Measurements from ENCODE around the gene BGN. TPM values are rescaled to one million over a fixed set of nuclear protein-coding genes. Genes with fewer than 3 reads are reported as not detected.
A peak's percentile ranks its signal among the peaks of the same experiment; 100 is the strongest.

The BGN gene
- total and polyA plus RNA-seq, 4 experiments from 2014 or later: not detected

- CTCF ChIA-PET (ENCODE audit: partially characterized antibody): interaction anchor here (1.6 kb wide), 1 partner anchor 10 kb away, joined by 4 read pairs; no protein-coding TSS in a partner anchor
- H3K36me3 ChIP-seq (ENCODE audit: insufficient read depth, low read length): no peaks in the 10 kb centered on the region
- H3K27ac Mint-ChIP-seq: no peak overlapping the region
Observed at GRCh38 chrX:153530411-153531129, 35.8 kb downstream of the BGN start.

GRCh38 chrX:153533091-153533490 lies 38.3 kb downstream of the BGN start:
- no peaks in the 10 kb centered on the region for H3K9me3 ChIP-seq (ENCODE audit: control insufficient read depth in 1 of 2, low read length in 2 of 2)
- Mint-ChIP-seq H3K27ac (no peak overlapping the region), H3K9me3 (peaks cover 0 to 2% (median 0%) of the 10 kb centered on the region in 8 donors), H3K36me3 (no peaks in the 10 kb centered on the region), H3K4me3 (no peak overlapping the region), H3K27me3 (no peaks in the 10 kb centered on the region), H3K4me1 (no peaks in the 10 kb centered on the region)
- POLR2A ChIA-PET (ENCODE audit: partially characterized antibody): no interaction called here
- no peak overlapping the region for H3K27ac ChIP-seq (ENCODE audit: low read depth, low read length)
- no peak for DNase-seq
- no peaks in the 10 kb centered on the region for H3K4me1 ChIP-seq (ENCODE audit: insufficient read depth, low read length)
- CTCF ChIA-PET (ENCODE audit: partially characterized antibody): no interaction called here
- H3K36me3 ChIP-seq (ENCODE audit: insufficient read depth, low read length): no peaks in the 10 kb centered on the region
- H3K27me3 ChIP-seq (ENCODE audit: insufficient read depth, low read length): no peaks in the 10 kb centered on the region
- intact Hi-C loops (cut with micrococcal nuclease): no loop called here
- no peak overlapping the region for H3K4me3 ChIP-seq (ENCODE audit: low read length in 2 of 2)

More at GRCh38 chrX:153530411-153531129, 35.8 kb downstream of the BGN start:
- no peaks in the 10 kb centered on the region for H3K36me3 Mint-ChIP-seq
- no peak for DNase-seq
- no peak overlapping the region for H3K4me3 Mint-ChIP-seq
- H3K4me1 ChIP-seq (ENCODE audit: insufficient read depth, low read length): no peaks in the 10 kb centered on the region
- intact Hi-C loops (cut with micrococcal nuclease): no loop called here
- no peaks in the 10 kb centered on the region for H3K9me3 ChIP-seq (ENCODE audit: control insufficient read depth in 1 of 2, low read length in 2 of 2)
- no peak overlapping the region for H3K27ac ChIP-seq (ENCODE audit: low read depth, low read length)
- no peak overlapping the region for H3K4me3 ChIP-seq (ENCODE audit: low read length in 2 of 2)
- POLR2A ChIA-PET (ENCODE audit: partially characterized antibody): no interaction called here
- H3K27me3 ChIP-seq (ENCODE audit: insufficient read depth, low read length): no peaks in the 10 kb centered on the region
- H3K27me3 Mint-ChIP-seq: no peaks in the 10 kb centered on the region
- no peaks in the 10 kb centered on the region for H3K4me1 Mint-ChIP-seq
- H3K9me3 Mint-ChIP-seq: peaks cover 0 to 5% (median 0%) of the 10 kb centered on the region in 8 donors

DNA sequence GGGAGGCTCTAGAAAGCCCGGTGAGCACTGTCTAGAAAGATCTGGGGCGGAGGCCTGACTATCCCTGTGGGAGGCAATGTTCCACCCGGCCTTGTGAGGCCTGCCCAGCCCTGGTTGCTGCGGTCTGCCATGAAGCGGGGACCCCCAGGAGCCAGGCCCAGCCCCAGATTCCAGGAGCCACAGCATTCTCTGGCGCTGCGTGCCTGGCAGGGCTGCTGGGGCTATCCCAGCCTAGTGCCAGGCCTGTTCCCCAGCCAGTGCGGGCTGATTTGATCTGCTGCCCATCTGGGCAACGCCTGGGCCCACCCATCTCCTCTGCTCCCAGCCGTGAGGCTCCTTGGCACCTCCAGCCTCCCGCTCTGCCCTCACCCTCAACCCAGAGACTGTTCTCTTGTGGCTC lies 42.3 kb downstream of the BGN start:
- Histone ChIP-seq H3K27ac (ENCODE audit: low read depth, low read length) (no peak overlapping the region), H3K9me3 (ENCODE audit: control insufficient read depth in 1 of 2, low read length in 2 of 2) (no peaks in the 10 kb centered on the region), H3K4me3 (ENCODE audit: low read length in 2 of 2) (no peak overlapping the region), H3K36me3 (ENCODE audit: insufficient read depth, low read length) (no peaks in the 10 kb centered on the region), H3K27me3 (ENCODE audit: insufficient read depth, low read length) (no peaks in the 10 kb centered on the region), H3K4me1 (ENCODE audit: insufficient read depth, low read length) (no peaks in the 10 kb centered on the region)
- DNase-seq: no peak
- ChIA-PET POLR2A (ENCODE audit: partially characterized antibody) (no interaction called here), CTCF (ENCODE audit: partially characterized antibody) (interaction anchor here (2.0 kb wide), 1 partner anchor 130 kb away, joined by 7 read pairs; no protein-coding TSS in a partner anchor)
- Mint-ChIP-seq H3K27ac (no peak overlapping the region), H3K4me3 (no peak overlapping the region), H3K27me3 (no peaks in the 10 kb centered on the region), H3K4me1 (no peaks in the 10 kb centered on the region), H3K9me3 (peaks cover 0 to 2% (median 0%) of the 10 kb centered on the region in 8 donors), H3K36me3 (no peaks in the 10 kb centered on the region)
- intact Hi-C loops (cut with micrococcal nuclease): no loop called here

DNA sequence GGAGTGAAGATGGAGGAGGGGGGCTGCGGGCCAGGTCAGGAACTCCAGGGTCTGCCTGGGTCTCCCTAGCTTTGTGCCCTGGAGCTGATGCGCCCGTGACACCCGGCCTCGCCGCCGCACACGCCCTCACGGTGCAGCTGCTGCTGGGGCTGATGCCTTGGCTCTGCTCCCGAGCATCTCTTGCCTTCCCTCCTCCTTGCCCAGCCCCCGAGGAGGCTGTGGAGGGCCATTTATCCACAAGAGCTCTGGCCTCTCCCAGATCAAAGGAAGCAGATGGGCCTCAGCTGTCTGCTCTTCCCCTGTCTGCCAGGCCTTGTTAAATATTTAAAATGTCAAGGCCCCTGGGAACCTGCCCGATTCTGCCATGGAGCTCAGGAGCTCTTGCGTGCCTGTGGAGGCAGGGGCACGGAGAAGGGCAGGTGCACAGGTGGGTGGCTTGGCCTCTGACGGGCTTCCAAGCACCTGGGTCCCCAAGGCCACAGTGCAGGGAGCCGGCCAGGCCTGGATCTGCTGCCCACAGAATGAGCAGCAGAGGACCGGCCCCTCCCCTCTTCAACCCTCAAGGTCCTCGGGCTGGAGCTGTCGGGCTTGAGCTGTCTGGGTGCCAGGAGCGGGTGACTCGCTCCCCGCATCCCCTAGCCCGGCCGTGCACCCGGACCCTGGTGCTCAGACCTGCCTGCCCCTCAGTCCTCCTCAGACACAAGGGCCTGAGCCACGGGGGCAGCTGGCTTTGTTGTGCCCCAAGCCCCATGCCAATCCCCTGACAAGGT lies 42.9 kb downstream of the BGN start:
- no peaks in the 10 kb centered on the region for H3K4me1 Mint-ChIP-seq
- no peak overlapping the region for H3K27ac ChIP-seq (ENCODE audit: low read depth, low read length)
- no peaks in the 10 kb centered on the region for H3K4me1 ChIP-seq (ENCODE audit: insufficient read depth, low read length)
- CTCF ChIA-PET (ENCODE audit: partially characterized antibody): interaction anchor here (2.0 kb wide), 1 partner anchor 130 kb away, joined by 7 read pairs; no protein-coding TSS in a partner anchor
- no peak overlapping the region for H3K4me3 Mint-ChIP-seq
- intact Hi-C loops (cut with micrococcal nuclease): no loop called here
- no peaks in the 10 kb centered on the region for H3K27me3 ChIP-seq (ENCODE audit: insufficient read depth, low read length)
- DNase-seq: no peak
- no peak overlapping the region for H3K4me3 ChIP-seq (ENCODE audit: low read length in 2 of 2)
- H3K9me3 ChIP-seq (ENCODE audit: control insufficient read depth in 1 of 2, low read length in 2 of 2): no peaks in the 10 kb centered on the region
- no peaks in the 10 kb centered on the region for H3K36me3 Mint-ChIP-seq
- H3K36me3 ChIP-seq (ENCODE audit: insufficient read depth, low read length): no peaks in the 10 kb centered on the region
- POLR2A ChIA-PET (ENCODE audit: partially characterized antibody): no interaction called here
- no peaks in the 10 kb centered on the region for H3K27me3 Mint-ChIP-seq
- H3K9me3 Mint-ChIP-seq: peaks cover 0 to 5% (median 0%) of the 10 kb centered on the region in 8 donors
- no peak overlapping the region for H3K27ac Mint-ChIP-seq

GRCh38 chrX:153538424-153538823 lies 43.6 kb downstream of the BGN start:
- ChIA-PET CTCF (ENCODE audit: partially characterized antibody) (interaction anchor here (1.1 to 2.3 kb wide), 6 partner anchors 19 to 595 kb away, joined by 3 to 60 read pairs (median 6); no protein-coding TSS in a partner anchor), POLR2A (ENCODE audit: partially characterized antibody) (interaction anchor here (1.3 kb wide), 1 partner anchor 506 kb away, joined by 4 read pairs; no protein-coding TSS in a partner anchor)
- H3K36me3 Mint-ChIP-seq: no peaks in the 10 kb centered on the region
- Histone ChIP-seq H3K4me1 (ENCODE audit: insufficient read depth, low read length) (no peaks in the 10 kb centered on the region), H3K9me3 (ENCODE audit: control insufficient read depth in 1 of 2, low read length in 2 of 2) (no peaks in the 10 kb centered on the region), H3K27me3 (ENCODE audit: insufficient read depth, low read length) (no peaks in the 10 kb centered on the region), H3K27ac (ENCODE audit: low read depth, low read length) (no peak overlapping the region), H3K36me3 (ENCODE audit: insufficient read depth, low read length) (no peaks in the 10 kb centered on the region), H3K4me3 (ENCODE audit: low read length in 2 of 2) (no peak overlapping the region)
- H3K9me3 Mint-ChIP-seq: peaks cover 0 to 3% (median 0%) of the 10 kb centered on the region in 8 donors
- H3K27me3 Mint-ChIP-seq: no peaks in the 10 kb centered on the region
- no peaks in the 10 kb centered on the region for H3K4me1 Mint-ChIP-seq
- H3K27ac Mint-ChIP-seq: no peak overlapping the region
- no peak overlapping the region for H3K4me3 Mint-ChIP-seq
- DNase-seq: no peak
- intact Hi-C loops (cut with micrococcal nuclease): no loop called here

DNA sequence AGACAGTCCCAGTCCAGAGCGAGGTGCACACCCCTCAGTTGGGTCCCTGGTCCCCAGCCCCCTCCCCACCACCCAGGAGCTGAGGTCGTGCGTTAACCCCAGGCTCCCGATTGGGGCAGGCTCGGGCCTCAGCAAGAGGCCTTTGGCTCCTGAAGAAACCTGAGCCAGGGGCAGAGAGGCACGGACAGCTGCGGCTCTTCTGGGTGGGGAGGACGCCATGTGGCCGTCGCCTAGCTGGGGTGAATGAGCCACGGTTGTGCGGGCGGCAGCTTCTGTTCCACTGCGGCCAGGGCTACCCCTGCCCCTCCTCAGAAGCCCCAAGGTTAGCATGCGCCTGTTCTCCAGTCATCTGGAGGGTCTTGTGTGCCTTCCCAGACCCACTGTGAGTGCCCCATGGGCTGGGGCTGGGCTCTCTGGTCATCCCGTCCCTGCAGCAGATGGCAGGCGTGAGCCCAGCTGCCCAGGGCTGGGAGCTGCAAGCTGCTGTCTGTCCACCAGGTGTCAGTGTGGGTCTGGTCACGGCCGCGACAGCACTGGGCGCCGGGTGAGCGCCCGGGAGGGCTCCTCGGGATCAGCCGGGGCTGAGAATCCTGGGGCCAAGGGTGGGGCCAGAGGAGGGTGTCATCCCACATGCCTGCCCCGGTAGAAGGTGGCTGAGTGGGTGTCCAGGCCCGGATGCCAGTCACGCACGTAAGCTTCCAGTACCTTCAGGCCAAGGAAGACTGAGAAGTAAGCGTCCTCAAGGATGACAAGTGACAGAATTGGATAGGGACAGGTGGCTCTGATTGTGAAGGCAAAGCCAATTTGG lies 44.6 kb downstream of the BGN start:
- CTCF ChIA-PET (ENCODE audit: partially characterized antibody): interaction anchor here (0.8 to 2.3 kb wide), 17 partner anchors 9 to 598 kb away, joined by 3 to 60 read pairs (median 4); partner anchors contain the start of gene DUSP9
- Histone ChIP-seq H3K4me1 (ENCODE audit: insufficient read depth, low read length) (no peaks in the 10 kb centered on the region), H3K36me3 (ENCODE audit: insufficient read depth, low read length) (no peaks in the 10 kb centered on the region), H3K27me3 (ENCODE audit: insufficient read depth, low read length) (no peaks in the 10 kb centered on the region), H3K27ac (ENCODE audit: low read depth, low read length) (no peak overlapping the region), H3K9me3 (ENCODE audit: control insufficient read depth in 1 of 2, low read length in 2 of 2) (no peaks in the 10 kb centered on the region), H3K4me3 (ENCODE audit: low read length in 2 of 2) (no peak overlapping the region)
- Mint-ChIP-seq H3K4me1 (no peaks in the 10 kb centered on the region), H3K27ac (no peak overlapping the region), H3K4me3 (no peak overlapping the region), H3K36me3 (no peaks in the 10 kb centered on the region), H3K27me3 (no peaks in the 10 kb centered on the region), H3K9me3 (peaks cover 0 to 3% (median 0%) of the 10 kb centered on the region in 8 donors)
- intact Hi-C loops (cut with micrococcal nuclease): loop anchor here (1.0 kb wide), 2 partner anchors 110 to 129 kb away; no protein-coding TSS in a partner anchor
- peak; percentile 50 to 58 (median 51) for DNase-seq
- POLR2A ChIA-PET (ENCODE audit: partially characterized antibody): interaction anchor here (1.3 kb wide), 1 partner anchor 507 kb away, joined by 4 read pairs; no protein-coding TSS in a partner anchor

All from CD4-positive, alpha-beta memory T cell (primary cell).